GM18498 (cell line): Measurements from ENCODE around the gene UBASH3B.
"Not testable (repeated sequence)": the region's sequence is repeated elsewhere in the genome, so short reads cannot be mapped to it uniquely, and the experiment has no call there.

Experiments used
- ATAC-seq: cut with Tn5 transposase; IDR thresholded peaks from one replicate; pipeline ENCODE4 v1.9.1; 2021; ENCODE audit warnings: mild to moderate bottlenecking, moderate library complexity; ENCODE audit not compliant: unreplicated experiment

UBASH3B gene

GRCh38 chr11:122727101-122727929 is 71.8 kb downstream of the UBASH3B start:
- ATAC-seq: peak; percentile 90

- ATAC-seq: no peak
Measured at GRCh38 chr11:122728561-122728960, 73.0 kb downstream of the UBASH3B start.

GRCh38 chr11:122729139-122729538 is 73.6 kb downstream of the UBASH3B start:
- ATAC-seq: no peak

- ATAC-seq: not testable (repeated sequence)
Measured at GRCh38 chr11:122730694-122731093, 75.2 kb downstream of the UBASH3B start.

DNA sequence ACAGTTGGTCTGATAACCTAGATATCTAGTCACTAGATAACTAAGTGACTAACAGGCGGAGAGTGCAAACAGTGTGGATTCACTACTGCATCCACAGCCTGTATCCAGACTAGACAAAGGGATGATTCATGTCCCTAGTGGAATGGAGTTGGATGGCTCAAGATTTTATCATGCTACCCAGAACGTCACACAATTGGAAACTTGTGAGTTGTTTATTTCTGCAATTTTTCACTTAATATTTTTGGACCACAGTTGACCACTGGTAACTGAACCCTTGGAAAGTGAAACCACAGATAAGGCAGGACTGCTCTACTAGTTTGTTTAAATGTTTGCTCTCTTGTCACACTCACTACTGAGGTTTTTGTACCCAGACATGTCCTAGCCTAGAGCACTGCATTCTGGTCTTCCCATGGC is 76.0 kb downstream of the UBASH3B start:
- ATAC-seq: no peak

DNA sequence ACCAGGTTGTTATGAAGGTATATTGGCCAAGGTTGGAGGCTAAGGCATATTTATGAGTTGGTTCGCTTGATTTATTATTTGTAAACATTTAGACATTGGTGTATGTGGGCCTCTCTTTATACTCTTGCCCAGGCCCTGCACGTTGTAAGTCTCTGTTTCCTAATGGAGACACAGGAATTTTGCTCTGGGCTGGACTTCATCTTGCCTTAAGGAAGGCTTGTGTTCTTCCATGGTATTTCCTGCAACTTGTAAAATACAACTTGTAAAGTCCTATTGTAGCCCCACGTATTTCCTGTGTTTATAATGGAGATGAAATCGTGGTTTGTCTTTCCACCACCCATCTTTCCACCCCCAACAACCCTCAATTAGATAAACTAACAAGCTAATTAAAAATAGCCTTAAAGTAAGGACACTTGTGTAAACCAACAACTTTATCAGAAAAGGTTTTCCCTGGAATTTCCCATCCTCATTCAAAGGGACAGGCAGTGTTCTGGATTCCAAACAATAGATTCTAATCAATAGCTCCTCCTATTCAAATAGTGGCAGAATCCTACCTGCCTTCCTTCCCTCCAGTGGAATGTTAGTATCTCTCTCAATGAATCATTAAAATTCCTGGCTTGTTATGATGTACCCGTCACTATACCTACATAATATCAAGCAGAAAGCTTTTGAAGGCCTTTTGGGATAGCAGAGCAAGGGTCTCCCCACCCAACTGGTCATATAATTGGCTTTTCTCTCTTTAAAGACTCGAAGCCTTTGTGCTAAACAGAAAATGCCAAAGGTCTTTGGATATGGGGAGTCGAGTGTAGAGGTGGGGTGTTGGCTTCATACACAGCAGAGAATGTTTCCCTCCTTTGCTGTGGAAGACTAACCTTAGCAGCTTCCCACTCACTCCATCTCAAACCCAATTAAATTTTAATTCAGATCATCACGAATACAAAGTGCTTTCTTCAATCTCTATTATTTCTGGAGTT is 77.1 kb downstream of the UBASH3B start:
- ATAC-seq: no peak

GRCh38 chr11:122733318-122733717 is 77.8 kb downstream of the UBASH3B start:
- ATAC-seq: no peak

GRCh38 chr11:122734848-122735496 is 79.5 kb downstream of the UBASH3B start:
- no peak for ATAC-seq

DNA sequence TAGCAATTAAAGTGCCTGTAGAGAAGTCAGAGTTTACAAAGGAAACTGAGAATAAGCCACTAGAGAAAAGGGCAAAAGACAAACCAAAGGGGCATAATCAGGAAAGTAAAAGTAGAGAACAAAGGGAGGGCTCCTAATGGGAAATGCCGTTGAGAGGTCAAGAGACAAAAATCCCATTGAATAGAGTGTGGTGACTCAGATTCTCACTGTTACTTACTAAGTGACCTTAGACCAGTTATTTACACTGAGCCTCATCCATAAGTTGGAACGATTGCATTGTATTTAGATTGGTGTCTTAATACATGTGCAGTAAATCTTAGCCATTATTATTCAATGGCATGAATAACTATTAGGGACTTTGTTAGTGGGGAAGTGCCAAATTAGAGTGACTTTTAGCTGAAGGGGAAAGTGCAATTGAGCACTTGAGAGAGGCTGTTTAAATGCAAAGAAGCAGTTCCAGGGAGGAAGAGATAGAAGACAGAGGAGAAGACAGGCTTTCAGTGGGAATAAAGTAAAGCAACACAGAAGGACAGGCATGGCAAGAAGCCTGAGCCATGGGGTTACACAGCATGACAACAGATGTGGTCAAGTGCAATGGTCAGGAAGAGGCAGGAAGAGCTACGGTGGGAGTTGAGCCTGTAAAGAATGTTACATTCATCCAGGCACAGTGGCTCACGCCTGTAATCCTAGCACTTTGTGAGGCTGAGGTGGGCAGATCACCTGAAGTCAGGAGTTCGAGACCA is 82.6 kb downstream of the UBASH3B start:
- ATAC-seq: no peak

DNA sequence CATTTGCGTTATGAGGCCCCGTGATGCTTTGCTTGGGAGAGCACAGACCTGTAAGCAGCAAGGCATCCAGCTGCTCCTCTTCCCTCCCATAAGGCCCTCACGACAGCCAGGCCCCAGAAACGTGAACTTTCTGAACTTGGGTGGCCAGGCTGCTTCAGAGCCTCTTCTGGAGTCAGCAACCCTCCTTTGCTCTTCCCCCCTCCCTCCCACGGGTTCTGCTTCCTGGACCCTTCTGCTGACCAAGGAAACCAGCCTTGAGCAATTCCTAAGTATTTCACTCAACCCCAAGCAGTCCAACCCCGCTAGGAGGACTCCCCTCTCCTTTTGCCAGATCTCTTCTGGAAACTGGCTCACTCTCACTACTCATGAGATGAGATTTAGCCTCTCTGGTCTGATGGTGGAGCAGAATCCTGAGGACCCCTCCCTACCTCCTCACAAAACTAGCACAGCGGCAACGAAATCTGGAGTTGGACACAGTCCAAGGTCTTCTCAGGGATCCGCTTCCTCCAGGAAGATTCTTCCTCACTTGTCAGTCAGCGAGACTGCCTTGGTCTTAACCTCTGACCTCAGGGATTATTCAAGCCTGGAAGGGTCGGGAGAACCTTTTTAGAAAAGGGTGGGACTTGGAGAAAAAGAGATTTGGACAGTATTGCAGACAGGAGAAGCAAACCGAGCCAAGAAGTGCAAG is 86.2 kb downstream of the UBASH3B start:
- ATAC-seq: no peak

DNA sequence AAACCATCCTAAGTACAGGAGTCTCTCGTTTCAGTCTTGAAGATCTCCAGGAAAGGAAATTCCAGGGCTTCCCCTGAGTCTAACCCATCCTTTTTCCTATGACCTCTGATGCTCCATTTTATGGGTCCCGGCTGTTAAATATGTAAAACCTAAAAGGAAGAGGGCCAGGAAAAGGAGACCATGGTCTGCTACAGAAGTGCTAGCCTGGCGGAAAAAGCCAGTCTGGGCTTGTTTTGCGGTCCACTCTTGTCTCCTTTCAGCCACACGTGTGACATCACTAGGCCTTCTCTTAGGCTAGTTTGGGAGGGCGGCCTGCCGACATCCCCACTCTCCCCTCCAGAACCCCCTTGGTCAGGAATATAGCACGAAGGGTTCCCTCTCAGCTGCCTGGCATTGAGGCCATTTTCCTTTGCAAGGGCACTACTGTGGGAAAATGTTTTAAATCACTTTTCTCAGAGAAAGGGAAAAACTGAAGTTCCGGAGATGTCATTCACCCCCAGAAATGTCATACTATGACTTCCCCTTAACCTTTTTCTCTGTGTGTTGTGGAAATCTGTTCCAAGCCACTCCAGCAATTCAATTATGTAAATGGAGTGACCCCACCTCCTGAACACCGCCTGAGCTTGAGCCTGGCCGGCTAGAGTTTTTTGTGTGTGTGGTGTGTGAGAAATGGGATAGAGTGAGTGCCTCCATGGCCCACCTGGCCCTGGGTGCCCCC is 86.9 kb downstream of the UBASH3B start:
- no peak for ATAC-seq

DNA sequence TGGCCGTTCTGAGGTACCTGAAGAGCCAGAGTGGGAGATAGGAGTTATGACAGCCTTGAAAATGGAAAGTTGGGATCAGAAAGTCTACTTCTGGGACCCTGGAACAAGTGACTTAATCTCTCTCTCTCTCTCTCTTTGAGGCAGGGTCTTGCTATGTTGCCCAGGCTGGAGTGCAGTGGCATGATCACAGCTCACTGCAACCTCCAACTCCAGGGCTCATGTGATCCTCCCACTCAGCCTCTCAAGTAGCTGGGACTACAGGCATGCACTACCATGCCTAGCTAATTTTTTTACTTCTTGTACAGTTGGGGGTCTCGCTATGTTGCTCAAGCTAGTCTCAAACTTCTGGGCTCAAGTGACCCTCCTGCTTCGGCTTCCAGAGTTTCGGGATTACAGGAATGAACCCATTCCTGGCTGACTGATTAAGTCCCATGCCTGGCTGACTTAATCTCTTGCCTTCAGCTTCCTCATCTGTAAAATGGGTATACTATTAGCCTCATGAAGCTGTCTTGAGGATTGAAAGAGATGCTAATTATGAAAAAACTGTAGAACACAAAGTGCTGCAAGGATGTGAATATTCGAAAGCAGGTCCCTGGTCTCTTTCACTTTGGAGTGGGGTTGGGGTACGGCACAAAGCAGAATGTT is 87.7 kb downstream of the UBASH3B start:
- ATAC-seq: no peak

GRCh38 chr11:122743949-122744348 is 88.4 kb downstream of the UBASH3B start:
- ATAC-seq: peak; percentile 37

GRCh38 chr11:122744357-122744756 is 88.8 kb downstream of the UBASH3B start:
- no peak for ATAC-seq

DNA sequence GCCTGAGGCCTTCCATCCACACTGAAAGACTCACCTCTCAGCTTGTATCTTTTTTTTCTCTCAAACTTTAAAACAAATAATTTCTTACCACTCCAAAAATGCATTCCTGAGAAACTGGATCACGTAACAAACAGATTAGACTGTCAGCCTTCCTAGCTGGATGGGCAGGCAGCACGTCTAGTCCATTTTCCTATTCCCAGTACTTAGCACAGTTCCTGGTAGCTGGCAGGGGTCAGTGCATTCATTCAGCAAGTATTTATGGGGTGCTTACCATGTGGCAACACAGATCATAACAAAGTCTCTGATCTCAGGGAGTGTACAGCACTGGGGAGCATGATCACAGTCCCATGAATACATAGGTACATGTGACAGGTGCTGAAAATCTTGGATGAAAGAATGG is 89.6 kb downstream of the UBASH3B start:
- no peak for ATAC-seq

GRCh38 chr11:122746050-122746478 is 90.5 kb downstream of the UBASH3B start:
- peak; percentile 87 for ATAC-seq

DNA sequence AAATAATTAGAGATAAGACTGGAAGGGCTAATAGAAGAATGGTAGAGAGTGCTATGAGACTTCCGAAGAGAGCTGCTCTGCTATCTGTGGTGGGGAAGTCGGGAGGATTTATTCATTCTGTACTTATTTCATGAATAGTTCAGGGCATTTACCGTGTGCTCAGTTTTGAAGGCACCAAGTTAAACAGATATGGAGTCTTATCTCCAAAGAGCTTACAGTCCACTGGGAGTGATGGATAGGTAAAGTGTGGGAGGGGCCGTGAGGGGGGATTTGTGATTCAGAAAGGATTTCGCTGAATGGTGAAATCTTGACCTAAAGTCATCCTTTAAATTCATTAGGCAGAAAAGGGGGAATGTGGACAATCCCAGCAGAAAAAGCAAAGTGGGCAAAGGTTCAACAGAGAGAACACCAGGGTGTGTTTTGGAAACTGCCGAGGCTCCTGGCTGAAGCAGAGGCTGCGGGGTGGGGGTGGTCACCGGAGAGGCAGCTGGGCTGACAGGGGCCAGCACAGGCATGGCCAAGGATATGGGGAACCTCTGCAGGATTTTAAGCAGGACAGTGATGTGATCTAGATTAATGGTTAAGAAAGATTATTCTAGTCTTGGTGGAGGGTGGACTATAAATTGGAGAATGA is 91.2 kb downstream of the UBASH3B start:
- no peak for ATAC-seq

DNA sequence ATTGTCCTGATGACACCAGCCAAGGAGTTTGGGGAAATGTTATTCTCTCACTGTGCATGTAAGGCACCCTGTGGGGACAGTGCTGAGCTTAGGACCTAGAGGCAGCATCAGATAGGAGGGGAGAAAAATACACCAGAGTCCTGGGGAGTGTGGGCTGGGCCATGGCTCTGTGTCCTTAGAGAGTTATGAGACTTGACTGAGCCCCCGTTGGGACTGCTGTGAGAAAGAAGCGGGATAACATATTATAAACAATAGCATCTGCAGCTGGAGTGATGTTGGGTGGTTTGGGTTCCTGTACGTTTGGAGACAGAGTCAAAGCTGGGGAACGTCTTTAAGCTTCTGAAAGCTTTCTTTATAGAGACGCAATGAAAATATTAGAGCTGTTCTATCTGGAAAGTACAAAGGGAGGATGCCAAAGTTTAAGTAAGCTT is 91.8 kb downstream of the UBASH3B start:
- no peak for ATAC-seq
